DOHH2 (cell line): ENCODE measurements around the gene MCU.

Experiments used
- H3F3A ChIP-seq: fragments of 200-600 bp; sonication (generic), shearing (Covaris generic); 2 replicates; pipeline ENCODE4 v1.6.0; 2016; ENCODE audit warnings: antibody characterized with exemption, mild to moderate bottlenecking; ENCODE audit not compliant: control insufficient read depth, insufficient read depth
- H3K27ac ChIP-seq: fragments of 200-600 bp; sonication (generic); 2 replicates; pipeline ENCODE4 v1.5.1; 2014; ENCODE audit warnings: low read depth, mild to moderate bottlenecking, low read length, moderate library complexity
- H3K27me3 ChIP-seq: fragments of 200-600 bp; sonication (generic); 2 replicates; pipeline ENCODE4 v1.6.1; 2014; ENCODE audit warnings: mild to moderate bottlenecking, low read length, mixed read lengths; ENCODE audit not compliant: control insufficient read depth
- H3K36me3 ChIP-seq: fragments of 200-600 bp; sonication (generic); 2 replicates; pipeline ENCODE4 v1.6.1; 2014; ENCODE audit warnings: mild to moderate bottlenecking, low read length, moderate library complexity, mixed read lengths; ENCODE audit not compliant: control insufficient read depth
- H3K4me1 ChIP-seq: fragments of 200-600 bp; sonication (generic); 2 replicates; pipeline ENCODE4 v1.6.1; 2014; ENCODE audit warnings: mild to moderate bottlenecking, low read length, mixed read lengths; ENCODE audit not compliant: control insufficient read depth
- H3K4me2 ChIP-seq: fragments of 200-600 bp; sonication (generic); 2 replicates; pipeline ENCODE4 v1.6.0; 2014; ENCODE audit warnings: mild to moderate bottlenecking, low read length, moderate library complexity
- H3K4me3 ChIP-seq: fragments of 200-600 bp; sonication (generic); 2 replicates; pipeline ENCODE4 v1.5.1; 2014; ENCODE audit warnings: mild to moderate bottlenecking, low read length, mixed read lengths
- H3K79me2 ChIP-seq: fragments of 200-600 bp; sonication (generic); 2 replicates; pipeline ENCODE4 v1.6.1; 2014; ENCODE audit warnings: mild to moderate bottlenecking, low read length, mixed read lengths; ENCODE audit not compliant: control insufficient read depth
- H3K9me2 ChIP-seq: fragments of 200-600 bp; sonication (generic); replicated peaks from 2 replicates; pipeline ENCODE4 v1.6.1; 2014; ENCODE audit warnings: mild to moderate bottlenecking, low read length, mixed read lengths; ENCODE audit not compliant: control insufficient read depth
- H3K9me3 ChIP-seq: fragments of 200-600 bp; sonication (generic); 2 replicates; pipeline ENCODE4 v1.6.1; 2014; ENCODE audit warnings: antibody characterized with exemption, low read length, mixed read lengths; ENCODE audit not compliant: control insufficient read depth, insufficient read depth
- H4K20me1 ChIP-seq: fragments of 200-600 bp; sonication (generic); 2 replicates; pipeline ENCODE4 v1.6.0; 2014; ENCODE audit warnings: low read depth, mild to moderate bottlenecking, antibody characterized with exemption, low read length, moderate library complexity; ENCODE audit not compliant: control insufficient read depth, insufficient read depth
- EZH2phosphoT487 ChIP-seq: fragments of 200-600 bp; sonication (generic); IDR thresholded peaks from 2 replicates; pipeline ENCODE4 v1.6.1; 2017; ENCODE audit warnings: borderline replicate concordance, mild to moderate bottlenecking, antibody characterized with exemption, low read length, moderate library complexity, mixed read lengths
- TF ChIP-seq, protein P1 (sequence below): fragments of 200-600 bp; sonication (generic); IDR thresholded peaks from one replicate; pipeline ENCODE4 v1.5.1; 2014; ENCODE audit warnings: antibody characterized with exemption, mild to moderate bottlenecking, low read depth, low read length; ENCODE audit not compliant: poor library complexity, severe bottlenecking

Gene MCU

GRCh38 chr10:72744566-72744965 is 52.6 kb downstream of the MCU start:
- no peak overlapping the region for H3K4me3 ChIP-seq
- H3K27me3 ChIP-seq = no peaks in the 10 kb centered on the region
- no peak overlapping the region for H3K4me2 ChIP-seq
- TF ChIP-seq EZH2phosphoT487 = no peak
- TF ChIP-seq, protein P1, sequence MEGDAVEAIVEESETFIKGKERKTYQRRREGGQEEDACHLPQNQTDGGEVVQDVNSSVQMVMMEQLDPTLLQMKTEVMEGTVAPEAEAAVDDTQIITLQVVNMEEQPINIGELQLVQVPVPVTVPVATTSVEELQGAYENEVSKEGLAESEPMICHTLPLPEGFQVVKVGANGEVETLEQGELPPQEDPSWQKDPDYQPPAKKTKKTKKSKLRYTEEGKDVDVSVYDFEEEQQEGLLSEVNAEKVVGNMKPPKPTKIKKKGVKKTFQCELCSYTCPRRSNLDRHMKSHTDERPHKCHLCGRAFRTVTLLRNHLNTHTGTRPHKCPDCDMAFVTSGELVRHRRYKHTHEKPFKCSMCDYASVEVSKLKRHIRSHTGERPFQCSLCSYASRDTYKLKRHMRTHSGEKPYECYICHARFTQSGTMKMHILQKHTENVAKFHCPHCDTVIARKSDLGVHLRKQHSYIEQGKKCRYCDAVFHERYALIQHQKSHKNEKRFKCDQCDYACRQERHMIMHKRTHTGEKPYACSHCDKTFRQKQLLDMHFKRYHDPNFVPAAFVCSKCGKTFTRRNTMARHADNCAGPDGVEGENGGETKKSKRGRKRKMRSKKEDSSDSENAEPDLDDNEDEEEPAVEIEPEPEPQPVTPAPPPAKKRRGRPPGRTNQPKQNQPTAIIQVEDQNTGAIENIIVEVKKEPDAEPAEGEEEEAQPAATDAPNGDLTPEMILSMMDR = no peak
- no peaks in the 10 kb centered on the region for H3K4me1 ChIP-seq
- no peaks in the 10 kb centered on the region for H3K36me3 ChIP-seq
- H4K20me1 ChIP-seq = 0 out of 2 replicates have a peak, but pooled peaks cover 2% of the 10 kb centered on the region
- no peaks in the 10 kb centered on the region for H3K9me2 ChIP-seq
- no peaks in the 10 kb centered on the region for H3K79me2 ChIP-seq
- H3F3A ChIP-seq = no peaks in the 10 kb centered on the region
- no peaks in the 10 kb centered on the region for H3K9me3 ChIP-seq
- no peak overlapping the region for H3K27ac ChIP-seq

GRCh38 chr10:72746426-72747363 is 54.8 kb downstream of the MCU start:
- Histone ChIP-seq H3K4me2 (no peak overlapping the region), H3K27ac (no peak overlapping the region), H3K9me3 (no peaks in the 10 kb centered on the region), H4K20me1 (no peaks in the 10 kb centered on the region), H3K4me3 (no peak overlapping the region), H3K9me2 (no peaks in the 10 kb centered on the region), H3K27me3 (no peaks in the 10 kb centered on the region), H3K79me2 (no peaks in the 10 kb centered on the region), H3K4me1 (no peaks in the 10 kb centered on the region), H3F3A (no peaks in the 10 kb centered on the region), H3K36me3 (no peaks in the 10 kb centered on the region)
- no peak for TF ChIP-seq EZH2phosphoT487
- TF ChIP-seq, protein P1 = no peak

- H3K9me2 ChIP-seq = no peaks in the 10 kb centered on the region
- H3K9me3 ChIP-seq = no peaks in the 10 kb centered on the region
- H3K79me2 ChIP-seq = no peaks in the 10 kb centered on the region
- H3K4me2 ChIP-seq = no peak overlapping the region
- H3F3A ChIP-seq = no peaks in the 10 kb centered on the region
- no peak overlapping the region for H3K27ac ChIP-seq
- H3K27me3 ChIP-seq = no peaks in the 10 kb centered on the region
- no peaks in the 10 kb centered on the region for H3K36me3 ChIP-seq
- TF ChIP-seq EZH2phosphoT487 = no peak
- TF ChIP-seq, protein P1 = no peak
- H4K20me1 ChIP-seq = no peaks in the 10 kb centered on the region
- no peaks in the 10 kb centered on the region for H3K4me1 ChIP-seq
- H3K4me3 ChIP-seq = no peak overlapping the region
Observed at GRCh38 chr10:72747521-72747920, 55.6 kb downstream of the MCU start.
